Naive thymus-derived CD8-positive, alpha-beta T cell (primary cell): ENCODE data around the gene SLC3A2. TPM values are rescaled to one million over a fixed set of nuclear protein-coding genes. Genes with fewer than 3 reads are reported as not detected.
"Not testable (repeated sequence)": the region's sequence is repeated elsewhere in the genome, so short reads cannot be mapped to it uniquely, and the experiment has no call there.

Source experiments
- ATAC-seq, 2 donors: fragments of 150-1000 bp; cut with Tn5 transposase in 1 of 2; sonication (Bioruptor Pico), chemical (Tn5 transposase) in 1 of 2; 1 replicate in 1 of 2; 2 replicates in 1 of 2; pipeline ENCODE4 v1.10.0; 2021; ENCODE audit warnings: mild to moderate bottlenecking in 2 of 2, moderate library complexity in 2 of 2
- POLR2A ChIA-PET: fragments of 350-600 bp; sonication (Branson Sonifier 250); formaldehyde crosslinking; loops from one replicate; lab custom pipeline; 2021; ENCODE audit warnings: antibody characterized with exemption; lab: Charles Lee
- DNase-seq, 10 donors: peaks; one replicate each; pipeline versions ENCODE4 v3.0.0 to v3.0.0-alpha.2; 2020 to 2022
- H3K27ac Mint-ChIP-seq, 10 donors: one replicate each; pipeline ENCODE4 v1.8.0; 2020 to 2022; ENCODE audit warnings: mild to moderate bottlenecking in 10 of 10, mixed read lengths in 10 of 10, moderate library complexity in 4 of 10, inconsistent platforms in 1 of 10
- H3K27me3 Mint-ChIP-seq, 5 donors: one replicate each; pipeline ENCODE4 v1.8.0; 2021 to 2022; ENCODE audit warnings: mixed read lengths in 5 of 5
- H3K36me3 Mint-ChIP-seq, 3 donors: one replicate each; pipeline ENCODE4 v1.8.0; 2020 to 2022; ENCODE audit warnings: mixed read lengths in 3 of 3, mild to moderate bottlenecking in 2 of 3, inconsistent platforms in 1 of 3
- H3K4me1 Mint-ChIP-seq, 4 donors: one replicate each; pipeline ENCODE4 v1.8.0; 2021 to 2022; ENCODE audit warnings: mixed read lengths in 4 of 4
- H3K4me3 Mint-ChIP-seq, 10 donors: one replicate each; pipeline ENCODE4 v1.8.0; 2020 to 2022; ENCODE audit warnings: mild to moderate bottlenecking in 10 of 10, mixed read lengths in 10 of 10, moderate library complexity in 6 of 10, inconsistent platforms in 1 of 10
- H3K9me3 Mint-ChIP-seq, 9 donors: one replicate each; pipeline ENCODE4 v1.8.0; 2020 to 2022; ENCODE audit warnings: mixed read lengths in 9 of 9, mild to moderate bottlenecking in 3 of 9, inconsistent platforms in 1 of 9, moderate library complexity in 1 of 9
- polyA plus RNA-seq, 3 donors: library from polyadenylated mRNA; unstranded; fragments of 300-500 nt; fragmentation: Illumina TruSeq; gene quantifications; one replicate each; pipeline ENCODE4 v1.2.3, GENCODE V29; 2021
- total RNA-seq, 8 experiments: library from RNA in 2 of 8; stranded (reverse) in 2 of 8; gene quantifications; one replicate each; pipeline ENCODE4 v1.2.3 and lab custom pipeline; 2021 to 2026

The SLC3A2 gene
- total and polyA plus RNA-seq, 5 experiments from 2014 or later, result 119 to 353 (median 164) TPM

GRCh38 chr11:62930157-62930556, 49.5 kb downstream of the SLC3A2 start:
- Mint-ChIP-seq H3K4me1 (peaks cover 4 to 22% (median 20%) of the 10 kb centered on the region in 4 donors), H3K4me3 (no peak overlapping the region), H3K36me3 (no peaks in the 10 kb centered on the region), H3K9me3 (no peaks in the 10 kb centered on the region), H3K27ac (peak overlapping the region in 1 of 10 donors; percentile 41), H3K27me3 (peaks cover 29 to 68% (median 49%) of the 10 kb centered on the region in 5 donors)
- ATAC-seq, result no peak
- POLR2A ChIA-PET, result no interaction called here
- DNase-seq, result peak in 1 of 10 donors; percentile 43

- Mint-ChIP-seq H3K4me3 (no peak overlapping the region), H3K27me3 (peaks cover 24 to 63% (median 44%) of the 10 kb centered on the region in 5 donors), H3K36me3 (no peaks in the 10 kb centered on the region), H3K27ac (no peak overlapping the region), H3K9me3 (no peaks in the 10 kb centered on the region), H3K4me1 (peaks cover 2 to 17% (median 15%) of the 10 kb centered on the region in 4 donors)
- POLR2A ChIA-PET, result no interaction called here
- ATAC-seq (no peak), DNase-seq (no peak)
These were observed 50.0 kb downstream of the SLC3A2 start for GRCh38 chr11:62930666-62931065.

GRCh38 chr11:62931499-62932278, 51.0 kb downstream of the SLC3A2 start:
- Mint-ChIP-seq H3K9me3 (no peaks in the 10 kb centered on the region), H3K27ac (no peak overlapping the region), H3K27me3 (peaks cover 21 to 53% (median 42%) of the 10 kb centered on the region in 5 donors), H3K36me3 (no peaks in the 10 kb centered on the region), H3K4me1 (peaks cover 0 to 8% (median 5%) of the 10 kb centered on the region in 4 donors), H3K4me3 (no peak overlapping the region)
- DNase-seq, result peak in 1 of 10 donors; percentile 32
- POLR2A ChIA-PET, result no interaction called here
- ATAC-seq, result no peak

- Mint-ChIP-seq H3K4me1 (no peaks in the 10 kb centered on the region), H3K36me3 (peaks cover 0 to 6% (median 0%) of the 10 kb centered on the region in 3 donors), H3K27ac (no peak overlapping the region), H3K27me3 (peaks cover 17 to 40% (median 39%) of the 10 kb centered on the region in 5 donors), H3K9me3 (peaks cover 0 to 13% (median 0%) of the 10 kb centered on the region in 9 donors), H3K4me3 (no peak overlapping the region)
- ATAC-seq (no peak), DNase-seq (peak in 1 of 10 donors; percentile 57)
- POLR2A ChIA-PET, result no interaction called here
These were observed 52.6 kb downstream of the SLC3A2 start for GRCh38 chr11:62933285-62933684.

GRCh38 chr11:62933750-62934495, 53.2 kb downstream of the SLC3A2 start:
- no peak for ATAC-seq
- POLR2A ChIA-PET, result no interaction called here

GRCh38 chr11:62934496-62934785, 53.7 kb downstream of the SLC3A2 start:
- Mint-ChIP-seq H3K4me1 (no peaks in the 10 kb centered on the region), H3K9me3 (peaks cover 0 to 13% (median 0%) of the 10 kb centered on the region in 9 donors), H3K4me3 (no peak overlapping the region), H3K27me3 (peaks cover 13 to 32% (median 28%) of the 10 kb centered on the region in 5 donors), H3K27ac (no peak overlapping the region), H3K36me3 (peaks cover 0 to 6% (median 0%) of the 10 kb centered on the region in 3 donors)
- POLR2A ChIA-PET, result no interaction called here
- no peak for DNase-seq
- ATAC-seq, result no peak

More at GRCh38 chr11:62933750-62934495, 53.2 kb downstream of the SLC3A2 start:
- Mint-ChIP-seq H3K4me1 (no peaks in the 10 kb centered on the region), H3K27me3 (peaks cover 12 to 33% (median 32%) of the 10 kb centered on the region in 5 donors), H3K27ac (peak overlapping the region in 1 of 10 donors; percentile 21), H3K9me3 (peaks cover 0 to 13% (median 0%) of the 10 kb centered on the region in 9 donors), H3K4me3 (no peak overlapping the region), H3K36me3 (peaks cover 0 to 6% (median 0%) of the 10 kb centered on the region in 3 donors)
- DNase-seq, result peak in 1 of 10 donors; percentile 34

- H3K4me1 Mint-ChIP-seq, DNase-seq, ATAC-seq, POLR2A ChIA-PET, H3K27ac Mint-ChIP-seq, H3K4me3 Mint-ChIP-seq, H3K36me3 Mint-ChIP-seq: not testable (repeated sequence)
- Mint-ChIP-seq H3K9me3 (peaks cover 0 to 13% (median 0%) of the 10 kb centered on the region in 9 donors), H3K27me3 (peaks cover 0 to 12% (median 3%) of the 10 kb centered on the region in 5 donors)
These were observed 56.8 kb downstream of the SLC3A2 start for GRCh38 chr11:62937528-62937927.

Other genes with a start within 250 kb of the SLC3A2 start
- gene GANAB, start 234.3 kb upstream of the SLC3A2 start, total RNA-seq, result 100 to 1,000 TPM; 326 to 327 TPM
- 100 to 1,000 TPM; 171 to 197 (median 174) TPM for gene GANAB, start 234.3 kb upstream of the SLC3A2 start, polyA plus RNA-seq
- gene INTS5, start 227.6 kb upstream of the SLC3A2 start, total RNA-seq, result 10 to 100 TPM; 25.8 to 27.4 TPM
- gene INTS5, start 227.6 kb upstream of the SLC3A2 start, polyA plus RNA-seq, result 10 to 100 TPM; 27.7 to 58.3 (median 45.6) TPM
- 10 to 100 TPM; 51.8 to 58.0 TPM for gene C11orf98, start 215.7 kb upstream of the SLC3A2 start, total RNA-seq
- 100 to 1,000 TPM in 2 of 3 donors, 10 to 100 TPM in 1; 99.9 to 149 (median 117) TPM for gene C11orf98, start 215.7 kb upstream of the SLC3A2 start, polyA plus RNA-seq
- 10 to 100 TPM; 43.6 to 45.0 TPM for gene CSKMT, start 215.6 kb upstream of the SLC3A2 start, total RNA-seq
- gene CSKMT, start 215.6 kb upstream of the SLC3A2 start, polyA plus RNA-seq, result 1 to 10 TPM; 1.8 to 3.7 (median 3.4) TPM
- gene UQCC3, start 209.2 kb upstream of the SLC3A2 start, total RNA-seq, result 1 to 10 TPM; 5.4 to 6.6 TPM
- 1 to 10 TPM; 9.1 to 9.7 (median 9.6) TPM for gene UQCC3, start 209.2 kb upstream of the SLC3A2 start, polyA plus RNA-seq
- gene LBHD1, start 208.6 kb upstream of the SLC3A2 start, total RNA-seq, result 10 to 100 TPM; 29.5 to 30.9 TPM
- gene LBHD1, start 208.6 kb upstream of the SLC3A2 start, polyA plus RNA-seq, result 1 to 10 TPM; 2.4 to 8.3 (median 4.4) TPM
- 100 to 1,000 TPM; 214 to 218 TPM for gene UBXN1, start 201.8 kb upstream of the SLC3A2 start, total RNA-seq
- 100 to 1,000 TPM; 188 to 219 (median 218) TPM for gene UBXN1, start 201.8 kb upstream of the SLC3A2 start, polyA plus RNA-seq
- under 1 TPM in 1 of 2 experiments, not detected in 1; 0.36 TPM for gene LRRN4CL, start 191.4 kb upstream of the SLC3A2 start, total RNA-seq
- not detected for gene LRRN4CL, start 191.4 kb upstream of the SLC3A2 start, polyA plus RNA-seq
- 10 to 100 TPM; 37.0 to 50.7 TPM for gene BSCL2, start 173.5 kb upstream of the SLC3A2 start, total RNA-seq
- gene BSCL2, start 173.5 kb upstream of the SLC3A2 start, polyA plus RNA-seq, result 10 to 100 TPM; 58.2 to 65.0 (median 58.8) TPM
- not detected for gene GNG3, start 173.2 kb upstream of the SLC3A2 start, total RNA-seq
- gene GNG3, start 173.2 kb upstream of the SLC3A2 start, polyA plus RNA-seq, result under 1 TPM in 1 of 3 donors, not detected in 2; 0.27 TPM
- 10 to 100 TPM; 81.6 to 84.0 TPM for gene HNRNPUL2, start 153.4 kb upstream of the SLC3A2 start, total RNA-seq
- 1 to 10 TPM in 2 of 3 donors, under 1 TPM in 1; 0.99 to 3.0 (median 1.0) TPM for gene HNRNPUL2, start 153.4 kb upstream of the SLC3A2 start, polyA plus RNA-seq
- gene TTC9C, start 152.4 kb upstream of the SLC3A2 start, total RNA-seq, result 10 to 100 TPM; 46.1 to 47.6 TPM
- gene TTC9C, start 152.4 kb upstream of the SLC3A2 start, polyA plus RNA-seq, result 10 to 100 TPM in 2 of 3 donors, 1 to 10 TPM in 1; 8.5 to 18.8 (median 15.4) TPM
- gene ZBTB3, start 126.7 kb upstream of the SLC3A2 start, total RNA-seq, result 10 to 100 TPM; 27.3 to 27.6 TPM
- 1 to 10 TPM; 2.1 to 6.7 (median 3.6) TPM for gene ZBTB3, start 126.7 kb upstream of the SLC3A2 start, polyA plus RNA-seq
- 10 to 100 TPM; 87.8 to 94.0 TPM for gene POLR2G, start 119.3 kb upstream of the SLC3A2 start, total RNA-seq
- gene POLR2G, start 119.3 kb upstream of the SLC3A2 start, polyA plus RNA-seq, result 100 to 1,000 TPM; 255 to 266 (median 259) TPM
- 10 to 100 TPM; 28.6 to 34.9 TPM for gene TAF6L, start 109.5 kb upstream of the SLC3A2 start, total RNA-seq
- 10 to 100 TPM in 1 of 3 donors, 1 to 10 TPM in 2; 8.7 to 10.8 (median 8.9) TPM for gene TAF6L, start 109.5 kb upstream of the SLC3A2 start, polyA plus RNA-seq
- gene TMEM179B, start 93.5 kb upstream of the SLC3A2 start, total RNA-seq, result 10 to 100 TPM; 66.2 to 71.5 TPM
- gene TMEM179B, start 93.5 kb upstream of the SLC3A2 start, polyA plus RNA-seq, result 100 to 1,000 TPM; 109 to 126 (median 122) TPM
- 10 to 100 TPM; 15.0 to 16.5 TPM for gene TMEM223, start 88.9 kb upstream of the SLC3A2 start, total RNA-seq
- gene TMEM223, start 88.9 kb upstream of the SLC3A2 start, polyA plus RNA-seq, result 10 to 100 TPM; 39.1 to 57.8 (median 45.5) TPM
- gene NXF1, start 75.5 kb upstream of the SLC3A2 start, total RNA-seq, result 100 to 1,000 TPM; 185 to 191 TPM
- 10 to 100 TPM; 38.4 to 82.9 (median 62.8) TPM for gene NXF1, start 75.5 kb upstream of the SLC3A2 start, polyA plus RNA-seq
- gene STX5, start 48.8 kb upstream of the SLC3A2 start, total RNA-seq, result 10 to 100 TPM; 55.6 to 61.7 TPM
- 10 to 100 TPM; 25.4 to 30.4 (median 26.2) TPM for gene STX5, start 48.8 kb upstream of the SLC3A2 start, polyA plus RNA-seq
- gene TEX54, start 48.1 kb upstream of the SLC3A2 start, total RNA-seq, result under 1 TPM; 0.88 to 0.91 TPM
- gene TEX54, start 48.1 kb upstream of the SLC3A2 start, polyA plus RNA-seq, result 1 to 10 TPM; 1.6 to 2.2 (median 1.7) TPM
- 100 to 1,000 TPM; 129 to 130 TPM for gene WDR74, start 41.3 kb upstream of the SLC3A2 start, total RNA-seq
- gene WDR74, start 41.3 kb upstream of the SLC3A2 start, polyA plus RNA-seq, result 10 to 100 TPM; 35.7 to 64.0 (median 49.4) TPM
- gene CHRM1, start 40.5 kb downstream of the SLC3A2 start, total RNA-seq, result not detected
- gene CHRM1, start 40.5 kb downstream of the SLC3A2 start, polyA plus RNA-seq, result not detected
- not detected for gene SLC22A6, start 104.1 kb downstream of the SLC3A2 start, total RNA-seq
- gene SLC22A6, start 104.1 kb downstream of the SLC3A2 start, polyA plus RNA-seq, result not detected
- gene SLC22A8, start 134.9 kb downstream of the SLC3A2 start, total RNA-seq, result not detected
- gene SLC22A8, start 134.9 kb downstream of the SLC3A2 start, polyA plus RNA-seq, result not detected